HG03108 (cell line): ENCODE results near the gene GLRX5.
A peak's percentile ranks its signal among the peaks of the same experiment; 100 is the strongest.

Experiments used
- ATAC-seq: cut with Tn5 transposase; IDR thresholded peaks from one replicate; pipeline ENCODE4 v1.9.1; 2021; ENCODE audit warnings: moderate library complexity; ENCODE audit not compliant: unreplicated experiment

The GLRX5 gene

DNA sequence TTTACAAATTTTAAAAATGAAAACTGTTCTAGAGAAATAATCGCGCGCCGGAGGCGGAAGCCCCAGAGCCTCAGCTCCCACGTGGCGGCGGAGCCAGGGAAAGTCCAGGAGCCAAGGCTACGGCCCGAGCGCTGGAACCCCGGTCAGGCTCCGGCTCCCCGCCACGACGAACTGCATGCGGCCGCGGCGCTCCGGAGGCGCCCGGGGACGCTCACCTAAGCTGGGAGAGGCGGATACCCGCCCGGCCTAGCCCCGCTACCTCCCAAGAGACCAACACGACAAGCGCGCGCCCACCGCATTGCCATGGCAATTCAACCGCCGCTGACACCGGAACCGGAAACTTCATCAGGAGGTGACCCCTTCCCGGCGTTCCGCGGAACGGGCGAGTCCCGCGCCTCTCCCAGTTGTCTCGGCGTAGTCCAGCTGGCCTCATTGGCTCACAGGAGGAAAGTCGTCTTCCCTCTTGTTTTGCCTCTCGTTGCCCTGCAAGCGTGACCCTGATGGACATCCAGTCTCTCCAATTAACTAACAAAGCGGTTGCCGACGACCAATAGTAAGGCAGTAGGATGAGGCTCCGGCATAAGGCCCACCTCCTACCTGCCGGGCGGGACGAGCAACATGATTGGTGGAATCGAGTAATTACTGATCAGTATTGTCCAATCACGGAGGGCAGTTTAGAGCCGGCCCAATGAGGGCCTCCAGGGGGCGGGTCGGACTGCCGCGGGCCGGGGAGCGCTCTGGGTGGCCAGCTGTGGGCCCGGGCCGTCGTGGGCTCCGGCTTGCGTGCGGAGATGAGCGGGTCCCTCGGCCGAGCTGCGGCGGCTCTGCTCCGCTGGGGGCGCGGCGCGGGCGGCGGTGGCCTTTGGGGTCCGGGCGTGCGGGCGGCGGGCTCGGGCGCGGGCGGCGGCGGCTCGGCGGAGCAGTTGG, at the start of gene GLRX5:
TSS of gene GLRX5 (plus strand) at position 752 of the 927 bp plus-strand sequence. CDS start at position 792, 40 bp downstream.
- ATAC-seq = peak; percentile 90

DNA sequence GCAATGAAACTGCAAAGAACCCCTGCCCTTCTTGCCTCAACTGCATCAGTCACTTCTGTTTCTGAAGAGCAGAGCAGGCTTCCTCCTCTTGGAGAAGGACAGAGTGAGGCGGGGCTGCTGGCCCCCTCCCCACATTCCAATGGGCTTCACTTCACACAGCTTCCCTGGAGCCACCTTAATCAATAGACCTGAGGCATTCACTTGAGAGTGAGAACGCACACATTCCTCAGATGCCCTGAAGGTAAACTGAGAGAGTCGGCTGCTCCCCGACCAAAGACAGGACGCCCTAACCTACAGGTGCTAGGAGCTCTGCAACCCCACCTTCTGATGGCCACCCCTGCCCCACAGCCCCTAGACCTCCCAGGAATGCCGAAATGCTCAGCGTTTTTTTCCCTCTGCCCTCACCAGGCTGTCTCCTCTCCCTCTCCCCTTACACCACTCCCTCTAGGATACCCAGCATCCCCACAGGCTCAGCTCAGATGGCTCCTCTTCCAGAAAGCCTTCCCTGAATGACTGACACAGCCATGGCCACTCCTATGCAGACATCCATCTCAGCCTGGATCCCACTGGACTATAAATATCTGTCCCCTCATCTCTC, 49.5 kb upstream of the GLRX5 start:
- no peak for ATAC-seq

- ATAC-seq = no peak
These were observed 47.8 kb upstream of the GLRX5 start for GRCh38 chr14:95486875-95487668.

- no peak for ATAC-seq
These were observed 47.2 kb upstream of the GLRX5 start for GRCh38 chr14:95487669-95488084.

GRCh38 chr14:95488376-95489213, 46.3 kb upstream of the GLRX5 start:
- ATAC-seq = no peak

- no peak for ATAC-seq
These were observed 45.4 kb upstream of the GLRX5 start for GRCh38 chr14:95489214-95490137.

- ATAC-seq = no peak
These were observed 44.7 kb upstream of the GLRX5 start for GRCh38 chr14:95490138-95490509.

GRCh38 chr14:95490727-95491451, 44.0 kb upstream of the GLRX5 start:
- ATAC-seq = no peak

DNA sequence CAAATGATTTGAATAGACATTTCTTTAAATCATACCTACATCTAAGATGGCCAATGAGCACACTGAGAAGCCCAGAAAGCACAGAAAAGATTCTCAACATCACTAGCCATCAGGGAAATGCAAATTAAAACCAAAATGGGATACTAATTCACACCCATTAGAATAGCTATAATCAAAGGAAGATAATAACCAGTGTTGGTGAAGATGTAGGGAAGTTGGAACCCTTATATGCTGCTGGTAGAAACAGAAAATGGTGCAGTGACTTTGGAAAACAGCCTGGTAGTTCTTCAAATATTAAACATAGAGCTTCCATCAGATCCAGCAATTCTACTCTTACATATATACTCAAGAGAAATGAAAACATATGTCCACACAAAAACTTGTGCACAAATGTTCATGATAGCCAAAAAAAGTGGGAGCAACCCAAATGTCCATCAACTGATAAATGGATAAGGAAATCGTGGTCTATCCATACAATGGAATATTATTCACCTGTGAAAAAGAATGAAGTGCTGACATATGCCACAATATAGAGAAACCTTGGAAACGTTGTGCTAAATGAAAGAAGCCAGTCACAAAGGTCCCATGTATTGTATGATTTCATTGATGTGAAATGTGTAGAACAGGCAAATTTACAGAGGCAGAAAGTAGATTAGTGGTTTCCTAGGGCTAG, 42.8 kb upstream of the GLRX5 start:
- no peak for ATAC-seq

GRCh38 chr14:95493503-95493902, 41.3 kb upstream of the GLRX5 start:
- no peak for ATAC-seq

- ATAC-seq = no peak
These were observed 40.9 kb upstream of the GLRX5 start for GRCh38 chr14:95493976-95494375.

DNA sequence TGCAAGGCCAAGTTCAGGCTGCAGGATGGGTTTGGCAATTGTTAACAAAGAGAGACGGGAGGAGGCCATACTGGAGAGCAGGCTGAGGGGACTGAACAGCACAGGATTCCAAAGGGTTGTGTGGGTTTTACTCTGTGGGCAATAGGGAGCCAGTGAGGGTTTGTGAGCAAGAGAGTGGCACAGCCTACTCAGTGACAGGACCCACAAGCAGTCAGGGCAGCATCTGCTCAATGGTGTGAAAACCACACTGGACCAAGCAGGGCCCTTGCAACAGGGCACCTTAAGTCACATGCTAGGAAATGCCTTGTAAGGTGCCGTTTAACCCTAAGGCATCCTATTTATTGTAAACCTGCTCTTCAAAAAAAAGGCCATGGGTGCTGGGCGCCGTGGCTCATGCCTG, 40.4 kb upstream of the GLRX5 start:
- ATAC-seq = no peak

DNA sequence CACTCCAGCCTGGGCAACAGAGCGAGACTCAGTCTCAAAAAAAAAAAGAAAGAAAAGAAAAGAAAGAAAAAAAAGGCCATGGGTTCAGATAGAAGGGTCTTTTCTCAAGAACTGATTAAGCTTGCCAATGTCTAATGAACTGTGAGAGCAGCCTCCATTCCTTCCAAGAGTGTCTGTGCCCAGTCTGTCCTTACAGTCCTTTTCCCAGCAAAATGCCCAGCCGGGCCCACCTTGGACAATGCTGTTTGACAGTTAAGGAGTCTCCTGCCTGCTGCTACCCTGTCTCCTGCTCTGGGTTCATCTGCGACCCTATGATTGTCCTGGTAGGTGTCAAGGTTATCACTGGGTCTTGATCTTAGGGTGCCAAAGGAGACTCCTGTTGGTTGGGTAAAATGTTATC, 39.8 kb upstream of the GLRX5 start:
- no peak for ATAC-seq

DNA sequence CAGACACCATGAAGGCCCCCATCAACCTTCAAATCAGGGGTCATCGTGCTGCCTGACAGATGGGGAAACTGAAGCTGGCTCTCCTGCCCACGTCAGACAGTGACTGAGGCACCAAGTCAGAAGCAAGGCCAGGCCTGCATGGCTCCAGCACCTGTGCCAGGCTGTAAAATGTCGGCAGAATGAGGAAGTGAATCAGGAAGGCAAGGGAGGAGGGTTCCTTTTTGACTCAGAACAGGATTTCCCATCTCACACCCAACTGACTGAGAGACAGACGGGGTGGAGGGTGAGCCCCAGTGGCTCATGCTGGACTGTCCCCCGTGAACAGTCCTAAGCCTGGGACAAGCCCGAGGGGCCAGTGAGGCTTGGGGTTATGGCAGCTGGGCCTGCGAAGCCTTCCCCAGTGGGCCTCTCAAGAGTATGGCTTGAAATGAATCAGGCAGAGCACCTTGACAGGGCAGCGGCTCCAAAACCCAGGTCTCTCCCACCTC, 39.3 kb upstream of the GLRX5 start:
- peak; percentile 74 for ATAC-seq

DNA sequence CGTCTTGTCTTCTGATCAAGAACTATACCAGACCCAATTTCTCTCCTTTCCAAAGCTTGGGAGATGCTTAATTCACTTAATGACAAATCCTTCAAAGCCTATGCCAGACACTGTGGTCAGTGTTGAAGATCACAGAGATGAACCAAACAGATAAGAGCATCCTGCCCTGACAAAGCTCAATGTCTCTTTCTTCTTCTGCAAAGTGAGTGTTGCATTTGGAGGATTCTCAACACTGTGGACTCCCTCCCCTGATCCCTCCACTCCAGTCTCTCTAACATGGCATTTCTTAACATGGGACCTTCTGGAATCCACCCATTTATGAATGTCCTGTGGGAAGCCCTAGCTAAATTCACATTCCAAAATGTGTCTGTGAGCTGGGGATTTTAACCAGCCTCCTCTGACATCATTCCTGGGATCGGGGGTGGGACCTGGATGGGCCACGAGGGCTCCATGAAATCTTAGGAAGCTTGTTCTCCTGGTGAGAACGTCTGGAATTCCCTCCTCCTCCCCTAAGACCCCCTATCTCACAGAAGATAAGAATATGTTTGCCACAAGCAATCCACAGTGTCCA, 38.7 kb upstream of the GLRX5 start:
- peak; percentile 12 for ATAC-seq

- ATAC-seq = no peak
These were observed 38.1 kb upstream of the GLRX5 start for GRCh38 chr14:95496690-95497259.

DNA sequence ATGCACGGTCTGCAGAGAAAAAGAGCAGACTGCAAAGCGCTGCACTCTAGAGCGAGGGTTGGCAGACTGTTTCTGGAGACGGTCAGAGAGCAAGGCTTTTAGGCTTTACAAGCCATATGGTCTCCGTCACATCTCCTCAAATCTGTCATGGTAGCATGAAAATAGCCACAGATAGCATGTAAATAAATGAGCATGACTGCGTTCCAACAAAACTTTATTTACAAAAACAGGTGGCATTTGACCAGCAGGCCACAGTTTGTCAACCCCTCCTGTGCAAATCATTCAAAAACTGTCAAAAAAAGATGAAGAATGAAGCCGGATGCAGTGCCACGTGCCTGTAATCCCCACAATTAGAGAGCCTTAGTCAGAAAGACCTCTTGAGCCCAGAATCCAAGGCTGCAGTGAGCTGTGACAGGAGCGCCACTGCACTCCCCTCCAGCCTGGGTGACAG, 37.3 kb upstream of the GLRX5 start:
- ATAC-seq = no peak
